HepG2 (cell line): Measurements from ENCODE around the gene CMTM8. TPM values are rescaled to one million over a fixed set of nuclear protein-coding genes. Genes with fewer than 3 reads are reported as not detected.

Experiments used
- ETV6 ChIP-seq: sonication (generic); formaldehyde crosslinking; conservative IDR thresholded peaks from 2 replicates; pipeline ENCODE4 v1.4.0; 2020; ENCODE audit warnings: missing genetic modification reagents
- HMGXB4 ChIP-seq, 2 experiments: sonication (generic) in 1 of 2; formaldehyde crosslinking in 1 of 2; IDR thresholded peaks; 2 replicates each; pipeline versions ENCODE4 v1.4.0 to v1.6.1; 2018 to 2020; ENCODE audit warnings: missing genetic modification reagents in 2 of 2, borderline replicate concordance in 1 of 2, low read depth in 1 of 2, mild to moderate bottlenecking in 1 of 2, missing biosample characterization in 1 of 2
- JUNB ChIP-seq: sonication (generic); formaldehyde crosslinking; IDR thresholded peaks from 2 replicates; pipeline ENCODE4 v1.8.0; 2022; ENCODE audit warnings: missing genetic modification reagents, mild to moderate bottlenecking, borderline replicate concordance
- LCORL ChIP-seq, 2 experiments: fragments of 450-650 bp in 1 of 2; sonication (generic) in 1 of 2; formaldehyde crosslinking in 1 of 2; IDR thresholded peaks; 2 replicates each; pipeline versions ENCODE4 v1.5.0 to v1.6.1; 2017 to 2020; ENCODE audit warnings: antibody characterized with exemption in 1 of 2, missing genetic modification reagents in 1 of 2
- MYC ChIP-seq: sonication (generic); formaldehyde crosslinking; IDR thresholded peaks from 2 replicates; pipeline ENCODE4 v1.9.0; 2021; ENCODE audit warnings: missing genetic modification reagents, borderline replicate concordance
- MYNN ChIP-seq: sonication (generic); formaldehyde crosslinking; IDR thresholded peaks from 2 replicates; pipeline ENCODE4 v1.4.0; 2020; ENCODE audit warnings: mild to moderate bottlenecking, low read depth, missing genetic modification reagents
- NCOR1 ChIP-seq: fragments of 200-600 bp; sonication (generic); IDR thresholded peaks from 2 replicates; pipeline ENCODE4 v1.7.0; 2017; ENCODE audit warnings: antibody characterized with exemption, low read length, borderline replicate concordance
- REPIN1 ChIP-seq: sonication (generic); formaldehyde crosslinking; IDR thresholded peaks from 2 replicates; pipeline ENCODE4 v1.8.0; 2022; ENCODE audit warnings: missing genetic modification reagents, low read depth, mild to moderate bottlenecking, borderline replicate concordance
- SAFB2 ChIP-seq: sonication (generic); formaldehyde crosslinking; IDR thresholded peaks from 2 replicates; pipeline ENCODE4 v1.5.1; 2020; ENCODE audit warnings: missing genetic modification reagents, low read depth, mild to moderate bottlenecking, borderline replicate concordance
- SSRP1 ChIP-seq: IDR thresholded peaks from 2 replicates; pipeline ENCODE4 v1.6.1; 2016; ENCODE audit warnings: control low read depth
- STAG1 ChIP-seq: sonication (generic); formaldehyde crosslinking; IDR thresholded peaks from 2 replicates; pipeline ENCODE4 v1.4.0; 2020; ENCODE audit warnings: missing genetic modification reagents
- TARDBP ChIP-seq: sonication (generic); formaldehyde crosslinking; IDR thresholded peaks from 2 replicates; pipeline ENCODE4 v1.8.0; 2022; ENCODE audit warnings: mild to moderate bottlenecking, missing genetic modification reagents
- TFAP4 ChIP-seq: sonication (generic); IDR thresholded peaks from 2 replicates; pipeline ENCODE4 v1.6.1; 2016; ENCODE audit warnings: low read depth, borderline replicate concordance
- USF2 ChIP-seq, 2 experiments: sonication (generic) in 1 of 2; formaldehyde crosslinking in 1 of 2; IDR thresholded peaks; 2 replicates each; pipeline versions ENCODE4 v1.5.1 to v1.6.1; 2011 to 2020; ENCODE audit warnings: borderline replicate concordance in 1 of 2, low read depth in 1 of 2, low read length in 1 of 2, mild to moderate bottlenecking in 1 of 2, missing genetic modification reagents in 1 of 2, moderate library complexity in 1 of 2
- ZC3H13 ChIP-seq: sonication (generic); formaldehyde crosslinking; IDR thresholded peaks from 2 replicates; pipeline ENCODE4 v1.8.1; 2023; ENCODE audit warnings: mild to moderate bottlenecking, missing genetic modification reagents, moderate library complexity
- ZC3H4 ChIP-seq: sonication (generic); formaldehyde crosslinking; IDR thresholded peaks from 2 replicates; pipeline ENCODE4 v1.4.0; 2020; ENCODE audit warnings: missing genetic modification reagents, borderline replicate concordance
- ZNF414 ChIP-seq: sonication (generic); formaldehyde crosslinking; IDR thresholded peaks from 2 replicates; pipeline ENCODE4 v1.5.0; 2020; ENCODE audit warnings: missing genetic modification reagents
- polyA plus RNA-seq, 8 experiments: library from polyadenylated mRNA; depleted of rRNA in 3 of 8; stranded (reverse) in 7 of 8; unstranded in 1 of 8; fragments of >200 nt; fragmentation: Illumina TruSeq in 4 of 8; extraction: Trizol in 4 of 8; gene quantifications; 2 replicates each; pipeline versions ENCODE4 v1.2.1 to v1.2.3, GENCODE V29; 2011 to 2016; ENCODE audit warnings: low read depth in 4 of 8, missing spikeins in 1 of 8, mixed read lengths in 1 of 8; ENCODE audit not compliant: insufficient read depth in 1 of 8
- total RNA-seq, 5 experiments: library from RNA; depleted of rRNA; stranded (reverse); fragments of >200 nt; fragmentation: Illumina TruSeq; extraction: Trizol; gene quantifications; 2 replicates each; pipeline ENCODE4 v1.2.3, GENCODE V29; 2016; ENCODE audit warnings: low read depth in 1 of 5

CMTM8 gene
- total and polyA plus RNA-seq, 2 of the 13 experiments (the other 11 are each of a cell fraction or from before 2014, with no cell fraction given) = 8.9 to 15.8 TPM

GRCh38 chr3:32240159-32240545 is 1.7 kb downstream of the CMTM8 start (continued):
- TF ChIP-seq USF2 (IDR thresholded peaks at IDR 0.05; ENCODE audit: low read depth, low read length) (no peak), USF2 (CRISPR knock-in tag; IDR thresholded peaks at IDR 0.05; ENCODE audit: borderline replicate concordance) (no peak), REPIN1 (CRISPR knock-in tag) (no peak), ZNF414 (0 out of 2 replicates have a peak, but pooled peaks have one; percentile 38), ZC3H4 (CRISPR knock-in tag) (no peak), ZC3H13 (CRISPR knock-in tag) (no peak), TARDBP (CRISPR knock-in tag) (no peak), MYNN (CRISPR knock-in tag) (no peak), HMGXB4 (CRISPR knock-in tag; IDR thresholded peaks at IDR 0.05; ENCODE audit: borderline replicate concordance in 1 of 2, low read depth in 1 of 2) (0 out of 4 replicates have a peak, but pooled peaks of 1 of the 2 experiments have one; percentile 17), SSRP1 (CRISPR knock-in tag) (0 out of 2 replicates have a peak, but pooled peaks have one; percentile 46), JUNB (CRISPR knock-in tag) (no peak), MYC (CRISPR knock-in tag) (no peak), TFAP4 (peak; percentile 59; the same call in 1 of the 2 replicates), NCOR1 (no peak), SAFB2 (CRISPR knock-in tag) (no peak), STAG1 (CRISPR knock-in tag) (peak; percentile 54), LCORL (IDR thresholded peaks at IDR 0.05) (no peak), LCORL (CRISPR knock-in tag; IDR thresholded peaks at IDR 0.05) (0 out of 2 replicates have a peak, but pooled peaks have one; percentile 36), ETV6 (CRISPR knock-in tag) (no peak)
- TF ChIP-seq, all 625 proteins: peak for 16
